ENCODE data around the gene SLC39A13. TPM values are rescaled to one million over a fixed set of nuclear protein-coding genes. Genes with fewer than 3 reads are reported as not detected.

Gene SLC39A13
- total and polyA plus RNA-seq, 2 of the 13 experiments (the other 11 are each of a cell fraction or from before 2014, with no cell fraction given): 15.3 to 30.5 TPM

- no peak for TF ChIP-seq HINFP (CRISPR knock-in tag; IDR thresholded peaks at IDR 0.05; ENCODE audit: low read depth)
- TF ChIP-seq HOXA3 (CRISPR knock-in tag; IDR thresholded peaks at IDR 0.05): no peak
- TF ChIP-seq CTCF (CRISPR knock-in tag; IDR thresholded peaks at IDR 0.05): peak; percentile 38
- TF ChIP-seq ZNF317 (CRISPR knock-in tag; IDR thresholded peaks at IDR 0.05): no peak
- no peak for TF ChIP-seq ZNF780A (CRISPR knock-in tag; IDR thresholded peaks at IDR 0.05)
- TF ChIP-seq ZNF784 (CRISPR knock-in tag; IDR thresholded peaks at IDR 0.05; ENCODE audit: borderline replicate concordance): no peak
- no peak for TF ChIP-seq HDAC1 (CRISPR knock-in tag; IDR thresholded peaks at IDR 0.05)
- TF ChIP-seq ZNF263 (CRISPR knock-in tag; IDR thresholded peaks at IDR 0.05): peak; percentile 89
- peak; percentile 68 for TF ChIP-seq PCBP2 (optimal IDR thresholded peaks at IDR 0.05; ENCODE audit: low read depth, low read length, poor library complexity, severe bottlenecking)
- TF ChIP-seq ZNF687 (CRISPR knock-in tag; IDR thresholded peaks at IDR 0.05): peak; percentile 3; the same call in 1 of the 2 replicates
- no peak for TF ChIP-seq YY1 (IDR thresholded peaks at IDR 0.05; ENCODE audit: insufficient read depth, insufficient replicate concordance, low read depth, low read length)
- TF ChIP-seq ZNF580 (CRISPR knock-in tag; IDR thresholded peaks at IDR 0.05; ENCODE audit: borderline replicate concordance, low read depth): no peak
These were observed 31.6 kb upstream of the SLC39A13 start (continued) for GRCh38 chr11:47376525-47377371.
